Right atrium auricular region (tissue), 2 donors: ENCODE data around the gene IFT27. TPM values are rescaled to one million over a fixed set of nuclear protein-coding genes. Genes with fewer than 3 reads are reported as not detected.

ENCODE experiments used
- DNase-seq: peaks from one replicate; pipeline ENCODE4 v3.0.0-alpha.2; 2019; ENCODE audit warnings: low spot score
- H3K27ac ChIP-seq, 2 donors: fragments of 200-600 bp; sonication (generic); 1 replicate in 1 of 2; 2 replicates in 1 of 2; pipeline ENCODE4 v1.5.1; 2016 to 2019
- H3K27me3 ChIP-seq, 2 donors: fragments of 200-600 bp; sonication (generic); one replicate each; pipeline versions ENCODE4 v1.5.1 to v1.6.0; 2017 to 2019
- H3K36me3 ChIP-seq: fragments of 200-600 bp; sonication (generic); one replicate; pipeline ENCODE4 v1.5.1; 2016
- H3K4me1 ChIP-seq, 2 donors: fragments of 200-600 bp; sonication (generic); one replicate each; pipeline versions ENCODE4 v1.5.1 to v1.6.0; 2017 to 2019
- H3K4me3 ChIP-seq, 2 donors: fragments of 200-600 bp; sonication (generic); 1 replicate in 1 of 2; 2 replicates in 1 of 2; pipeline ENCODE4 v1.5.1; 2017 to 2019; ENCODE audit warnings: mild to moderate bottlenecking in 1 of 2, moderate library complexity in 1 of 2
- H3K9me3 ChIP-seq, 2 donors: fragments of 200-600 bp; sonication (generic); one replicate each; pipeline ENCODE4 v1.5.1; 2019
- CTCF ChIP-seq, 2 donors: fragments of 200-600 bp; sonication (generic); IDR thresholded peaks; one replicate each; pipeline ENCODE4 v1.5.1; 2019; ENCODE audit warnings: antibody characterized with exemption in 2 of 2
- total RNA-seq, 2 donors: library from RNA; depleted of rRNA; stranded (reverse); fragments of >200 nt; gene quantifications; one replicate each; pipeline ENCODE4 v1.1.0, GENCODE V29; 2016

The IFT27 gene
- total RNA-seq, 2 donors from 2014 or later: 15.6 to 16.8 TPM

GRCh38 chr22:36725366-36726006 is 50.4 kb downstream of the IFT27 start:
- no peaks in the 10 kb centered on the region for H3K36me3 ChIP-seq
- no peak for TF ChIP-seq CTCF (IDR thresholded peaks at IDR 0.05)
- no peak overlapping the region for H3K27ac ChIP-seq
- H3K27me3 ChIP-seq: no peaks in the 10 kb centered on the region
- no peak overlapping the region for H3K4me3 ChIP-seq
- no peak for DNase-seq
- no peaks in the 10 kb centered on the region for H3K9me3 ChIP-seq
- H3K4me1 ChIP-seq: no peaks in the 10 kb centered on the region

GRCh38 chr22:36724836-36725235 is 51.1 kb downstream of the IFT27 start:
- no peak overlapping the region for H3K27ac ChIP-seq
- no peaks in the 10 kb centered on the region for H3K9me3 ChIP-seq
- no peak for DNase-seq
- no peak for TF ChIP-seq CTCF (IDR thresholded peaks at IDR 0.05)
- H3K4me3 ChIP-seq: no peak overlapping the region
- no peaks in the 10 kb centered on the region for H3K4me1 ChIP-seq
- H3K36me3 ChIP-seq: no peaks in the 10 kb centered on the region
- no peaks in the 10 kb centered on the region for H3K27me3 ChIP-seq

- no peak for TF ChIP-seq CTCF (IDR thresholded peaks at IDR 0.05)
- H3K27me3 ChIP-seq: no peaks in the 10 kb centered on the region
These were observed 53.9 kb downstream of the IFT27 start for GRCh38 chr22:36722055-36722454.

GRCh38 chr22:36715647-36716046 is 60.3 kb downstream of the IFT27 start:
- DNase-seq: no peak
- Histone ChIP-seq H3K36me3 (no peaks in the 10 kb centered on the region), H3K27ac (no peak overlapping the region), H3K4me1 (no peaks in the 10 kb centered on the region), H3K27me3 (no peaks in the 10 kb centered on the region), H3K9me3 (no peaks in the 10 kb centered on the region), H3K4me3 (no peak overlapping the region)
- no peak for TF ChIP-seq CTCF (IDR thresholded peaks at IDR 0.05)

More at GRCh38 chr22:36722055-36722454, 53.9 kb downstream of the IFT27 start:
- Histone ChIP-seq H3K4me3 (no peak overlapping the region), H3K27ac (no peak overlapping the region), H3K4me1 (no peaks in the 10 kb centered on the region), H3K9me3 (no peaks in the 10 kb centered on the region), H3K36me3 (no peaks in the 10 kb centered on the region)
- no peak for DNase-seq

GRCh38 chr22:36714110-36714509 is 61.8 kb downstream of the IFT27 start:
- no peak for DNase-seq
- H3K27me3 ChIP-seq: no peaks in the 10 kb centered on the region
- TF ChIP-seq CTCF (IDR thresholded peaks at IDR 0.05): no peak
- no peak overlapping the region for H3K4me3 ChIP-seq
- H3K36me3 ChIP-seq: no peaks in the 10 kb centered on the region
- no peaks in the 10 kb centered on the region for H3K4me1 ChIP-seq
- H3K9me3 ChIP-seq: no peaks in the 10 kb centered on the region
- no peak overlapping the region for H3K27ac ChIP-seq

GRCh38 chr22:36713436-36713835 is 62.5 kb downstream of the IFT27 start:
- H3K36me3 ChIP-seq: no peaks in the 10 kb centered on the region
- H3K9me3 ChIP-seq: no peaks in the 10 kb centered on the region
- DNase-seq: no peak
- no peaks in the 10 kb centered on the region for H3K27me3 ChIP-seq
- no peaks in the 10 kb centered on the region for H3K4me1 ChIP-seq
- no peak overlapping the region for H3K4me3 ChIP-seq
- no peak for TF ChIP-seq CTCF (IDR thresholded peaks at IDR 0.05)
- H3K27ac ChIP-seq: no peak overlapping the region
